Urinary bladder (tissue), 4 donors: Measurements from ENCODE around the gene VPS35. TPM values are rescaled to one million over a fixed set of nuclear protein-coding genes. Genes with fewer than 3 reads are reported as not detected.

ENCODE experiments used
- DNase-seq: peaks from one replicate; pipeline ENCODE4 v3.0.0-alpha.2; 2015; ENCODE audit errors: extremely low spot score
- H3K27ac ChIP-seq: one replicate; pipeline ENCODE4 v1.5.1; 2013; ENCODE audit warnings: low read depth, mild to moderate bottlenecking, moderate library complexity
- H3K36me3 ChIP-seq: one replicate; pipeline ENCODE4 v1.6.1; 2013; ENCODE audit warnings: mild to moderate bottlenecking, moderate library complexity; ENCODE audit not compliant: insufficient read depth
- H3K4me1 ChIP-seq: one replicate; pipeline ENCODE4 v1.6.1; 2013; ENCODE audit warnings: mild to moderate bottlenecking, moderate library complexity; ENCODE audit not compliant: insufficient read depth
- H3K4me3 ChIP-seq: one replicate; pipeline ENCODE4 v1.5.1; 2013; ENCODE audit warnings: low read depth, low read length
- WGBS: extraction: QIAGEN DNeasy Blood & Tissue Kit; methylation state at CpG from one replicate; pipeline ENCODE4 v1.1.7; 2013; 5-methylcytosine and 5-hydroxymethylcytosine counted together
- polyA plus RNA-seq: library from polyadenylated mRNA; stranded (reverse); fragments of 200-250 nt; gene quantifications from one replicate; pipeline ENCODE4 v1.2.3, GENCODE V29; 2013
- total RNA-seq: library from RNA; depleted of rRNA; stranded (reverse); fragments of >200 nt; gene quantifications from one replicate; pipeline ENCODE4 v1.2.3, GENCODE V29; 2014
- donor health status: healthy with polysubstance abuse.
- donor health status: healthy.

The VPS35 gene
- total and polyA plus RNA-seq, 2 donors, result 44.4 to 154 TPM

- WGBS, result 82% methylated on average over 4 of the region's 4 CpGs
- Histone ChIP-seq H3K4me1 (no peaks in the 10 kb centered on the region), H3K27ac (no peak overlapping the region), H3K4me3 (no peak overlapping the region), H3K36me3 (no peaks in the 10 kb centered on the region)
- no peak for DNase-seq
Measured at GRCh38 chr16:46721885-46722284, 32.9 kb upstream of the VPS35 start.

- DNase-seq, result no peak
- no peaks in the 10 kb centered on the region for H3K36me3 ChIP-seq
- no peaks in the 10 kb centered on the region for H3K4me1 ChIP-seq
- H3K27ac ChIP-seq, result no peak overlapping the region
- H3K4me3 ChIP-seq, result no peak overlapping the region
- 90% methylated on average over 2 of the region's 2 CpGs for WGBS
Measured at GRCh38 chr16:46720619-46721018, 31.6 kb upstream of the VPS35 start.

- Histone ChIP-seq H3K36me3 (no peaks in the 10 kb centered on the region), H3K4me1 (no peaks in the 10 kb centered on the region), H3K4me3 (no peak overlapping the region), H3K27ac (no peak overlapping the region)
- 97% methylated on average over 6 of the region's 6 CpGs for WGBS
- DNase-seq, result no peak
Measured at GRCh38 chr16:46719528-46719927, 30.6 kb upstream of the VPS35 start.

GRCh38 chr16:46718214-46718613 lies 29.2 kb upstream of the VPS35 start:
- no peak for DNase-seq
- Histone ChIP-seq H3K27ac (no peak overlapping the region), H3K4me3 (no peak overlapping the region), H3K4me1 (no peaks in the 10 kb centered on the region), H3K36me3 (no peaks in the 10 kb centered on the region)
- 84% methylated on average over 8 of the region's 8 CpGs for WGBS

GRCh38 chr16:46717692-46718091 lies 28.7 kb upstream of the VPS35 start:
- Histone ChIP-seq H3K36me3 (no peaks in the 10 kb centered on the region), H3K27ac (no peak overlapping the region), H3K4me3 (no peak overlapping the region), H3K4me1 (no peaks in the 10 kb centered on the region)
- 69% methylated on average over 2 of the region's 2 CpGs for WGBS
- DNase-seq, result no peak

- Histone ChIP-seq H3K4me1 (no peaks in the 10 kb centered on the region), H3K36me3 (no peaks in the 10 kb centered on the region), H3K27ac (no peak overlapping the region), H3K4me3 (no peak overlapping the region)
- DNase-seq, result no peak
- 63% methylated on average over 6 of the region's 6 CpGs for WGBS
Measured at GRCh38 chr16:46715769-46716305, 26.9 kb upstream of the VPS35 start.

GRCh38 chr16:46714797-46715591 lies 26.0 kb upstream of the VPS35 start:
- H3K27ac ChIP-seq, result no peak overlapping the region
- DNase-seq, result no peak
- no peaks in the 10 kb centered on the region for H3K4me1 ChIP-seq
- H3K36me3 ChIP-seq, result no peaks in the 10 kb centered on the region
- 91% methylated on average over 7 of the region's 7 CpGs for WGBS
- no peak overlapping the region for H3K4me3 ChIP-seq

- no peak overlapping the region for H3K27ac ChIP-seq
- WGBS, result 58% methylated on average over 3 of the region's 3 CpGs
- H3K4me1 ChIP-seq, result no peaks in the 10 kb centered on the region
- H3K4me3 ChIP-seq, result no peak overlapping the region
- H3K36me3 ChIP-seq, result no peaks in the 10 kb centered on the region
- DNase-seq, result no peak
Measured at GRCh38 chr16:46713634-46714033, 24.7 kb upstream of the VPS35 start.

- no peak overlapping the region for H3K27ac ChIP-seq
- DNase-seq, result no peak
- H3K4me3 ChIP-seq, result no peak overlapping the region
- H3K4me1 ChIP-seq, result no peaks in the 10 kb centered on the region
- H3K36me3 ChIP-seq, result no peaks in the 10 kb centered on the region
- 72% methylated on average over 3 of the region's 3 CpGs for WGBS
Measured at GRCh38 chr16:46712911-46713310, 23.9 kb upstream of the VPS35 start.

GRCh38 chr16:46711106-46712058 lies 22.4 kb upstream of the VPS35 start:
- Histone ChIP-seq H3K27ac (no peak overlapping the region), H3K4me3 (no peak overlapping the region), H3K4me1 (no peaks in the 10 kb centered on the region), H3K36me3 (no peaks in the 10 kb centered on the region)
- WGBS, result 70% methylated on average over 10 of the region's 10 CpGs
- no peak for DNase-seq

- Histone ChIP-seq H3K4me1 (no peaks in the 10 kb centered on the region), H3K27ac (no peak overlapping the region), H3K4me3 (no peak overlapping the region), H3K36me3 (no peaks in the 10 kb centered on the region)
- DNase-seq, result no peak
- 43% methylated on average over 3 of the region's 3 CpGs for WGBS
Measured at GRCh38 chr16:46709469-46710005, 20.6 kb upstream of the VPS35 start.

GRCh38 chr16:46706642-46707041 lies 17.7 kb upstream of the VPS35 start:
- Histone ChIP-seq H3K4me1 (no peaks in the 10 kb centered on the region), H3K4me3 (no peak overlapping the region), H3K27ac (no peak overlapping the region), H3K36me3 (no peaks in the 10 kb centered on the region)
- 0% methylated on average over 1 of the region's 1 CpG for WGBS
- DNase-seq, result no peak

GRCh38 chr16:46702030-46702429 lies 13.1 kb upstream of the VPS35 start:
- no peak overlapping the region for H3K4me3 ChIP-seq
- WGBS, result 67% methylated on average over 2 of the region's 2 CpGs
- H3K27ac ChIP-seq, result no peak overlapping the region
- no peaks in the 10 kb centered on the region for H3K36me3 ChIP-seq
- DNase-seq, result no peak
- H3K4me1 ChIP-seq, result no peaks in the 10 kb centered on the region
